Mucosa of gallbladder (tissue), 1 donor: ENCODE measurements around the gene LRRC49. TPM values are rescaled to one million over a fixed set of nuclear protein-coding genes. Genes with fewer than 3 reads are reported as not detected.
A peak's percentile ranks its signal among the peaks of the same experiment; 100 is the strongest.

Experiments
- DNase-seq: peaks from one replicate; pipeline ENCODE4 v3.0.0-alpha.2; 2020; ENCODE audit warnings: low spot score
- total RNA-seq: library from RNA; stranded (reverse); gene quantifications from one replicate; pipeline ENCODE4 v1.2.1, GENCODE V29; 2021
- donor health status: DM: no; HTN: no; CAD: no.

Gene LRRC49
- total RNA-seq, 1 donor from 2014 or later: 9.8 TPM

- no peak for DNase-seq
Observed at GRCh38 chr15:71092056-71092600, 199.5 kb downstream of the LRRC49 start.

GRCh38 chr15:71093054-71094024 is 200.7 kb downstream of the LRRC49 start:
- peak; percentile 47 for DNase-seq

- no peak for DNase-seq
Observed at GRCh38 chr15:71094137-71094536, 201.5 kb downstream of the LRRC49 start.

- DNase-seq: peak; percentile 52
Observed at GRCh38 chr15:71096676-71097075, 204.1 kb downstream of the LRRC49 start.

GRCh38 chr15:71097890-71098289 is 205.3 kb downstream of the LRRC49 start:
- DNase-seq: no peak

GRCh38 chr15:71098920-71099319 is 206.3 kb downstream of the LRRC49 start:
- DNase-seq: no peak

Other genes with a start within 250 kb of the LRRC49 start
- gene UACA, start 129.3 kb upstream of the LRRC49 start, total RNA-seq: 62.2 TPM
- gene LARP6, start 38.7 kb upstream of the LRRC49 start, total RNA-seq: 23.5 TPM
- gene THAP10, start 393 bp upstream of the LRRC49 start, total RNA-seq: 4.9 TPM
- 71.2 TPM for gene THSD4, start 222.6 kb downstream of the LRRC49 start, total RNA-seq